Endodermal cell (in vitro differentiated cells): ENCODE results near the gene TMIGD3. TPM values are rescaled to one million over a fixed set of nuclear protein-coding genes. Genes with fewer than 3 reads are reported as not detected.

Experiments used
- DNase-seq: peaks from one replicate; pipeline ENCODE4 v3.0.0-alpha.2; 2017
- H3K27ac ChIP-seq: 2 replicates; pipeline ENCODE4 v1.5.1; 2013; ENCODE audit warnings: mild to moderate bottlenecking, low read depth, low read length, moderate library complexity
- H3K27me3 ChIP-seq: 2 replicates; pipeline ENCODE4 v1.6.1; 2013; ENCODE audit warnings: mild to moderate bottlenecking, low read length, moderate library complexity; ENCODE audit not compliant: insufficient read depth, control insufficient read depth, poor library complexity, severe bottlenecking
- H3K36me3 ChIP-seq: 2 replicates; pipeline ENCODE4 v1.7.0; 2013; ENCODE audit warnings: mild to moderate bottlenecking, low read length, moderate library complexity; ENCODE audit not compliant: control insufficient read depth, insufficient read depth
- H3K4me1 ChIP-seq: one replicate; pipeline ENCODE4 v1.7.0; 2013; ENCODE audit warnings: low read length; ENCODE audit not compliant: control insufficient read depth, insufficient read depth
- H3K4me3 ChIP-seq: 2 replicates; pipeline ENCODE4 v1.5.1; 2013; ENCODE audit warnings: mild to moderate bottlenecking, low read length, moderate library complexity
- H3K9ac ChIP-seq: 2 replicates; pipeline ENCODE4 v1.6.1; 2013; ENCODE audit warnings: mild to moderate bottlenecking, low read length, moderate library complexity; ENCODE audit not compliant: poor library complexity, severe bottlenecking; ENCODE audit errors: extremely low read depth
- H3K9me3 ChIP-seq: 2 replicates; pipeline ENCODE4 v1.6.1; 2013; ENCODE audit warnings: mild to moderate bottlenecking, low read length, moderate library complexity; ENCODE audit not compliant: control insufficient read depth
- H3K27ac Mint-ChIP-seq: 2 replicates; pipeline ENCODE4 v1.8.0; 2020; ENCODE audit warnings: mixed read lengths
- H3K27me3 Mint-ChIP-seq: 2 replicates; pipeline ENCODE4 v1.8.0; 2021; ENCODE audit warnings: mild to moderate bottlenecking, mixed read lengths; ENCODE audit not compliant: insufficient read depth
- H3K36me3 Mint-ChIP-seq: 2 replicates; pipeline ENCODE4 v1.8.0; 2020; ENCODE audit warnings: low read depth, mixed read lengths
- H3K4me1 Mint-ChIP-seq: 2 replicates; pipeline ENCODE4 v1.8.0; 2020; ENCODE audit warnings: mixed read lengths
- H3K4me3 Mint-ChIP-seq: 2 replicates; pipeline ENCODE4 v1.8.0; 2020; ENCODE audit warnings: mild to moderate bottlenecking, moderate library complexity, mixed read lengths
- H3K9me3 Mint-ChIP-seq: 2 replicates; pipeline ENCODE4 v1.8.0; 2020; ENCODE audit warnings: mild to moderate bottlenecking, mixed read lengths
- WGBS, 2 experiments: methylation state at CpG; one replicate each; pipeline versions ENCODE4 v1.1.5 to v1.1.7; 2013; ENCODE audit warnings: missing lambda C conversion rate in 2 of 2, mixed read lengths in 1 of 2; ENCODE audit not compliant: insufficient coverage in 1 of 2, insufficient read length in 1 of 2; 5-methylcytosine and 5-hydroxymethylcytosine counted together
- total RNA-seq, 2 donors: library from RNA; stranded (reverse); fragmentation: NEBNext Ultra II Directional in 1 of 2; extraction: Animal tissue kit (Norgen Biotek cat#: 25700) in 1 of 2; gene quantifications; 2 replicates in 1 of 2; 3 replicates in 1 of 2; pipeline ENCODE4 v1.2.1, GENCODE V29; 2021
- TF ChIP-seq, protein P1 (sequence below): fragments of 200-600 bp; sonication (generic); conservative IDR thresholded peaks from 2 replicates; pipeline ENCODE4 v1.5.0; 2021; ENCODE audit warnings: antibody characterized with exemption, mild to moderate bottlenecking

TMIGD3 gene
- total RNA-seq, 2 donors from 2014 or later = not detected

DNA sequence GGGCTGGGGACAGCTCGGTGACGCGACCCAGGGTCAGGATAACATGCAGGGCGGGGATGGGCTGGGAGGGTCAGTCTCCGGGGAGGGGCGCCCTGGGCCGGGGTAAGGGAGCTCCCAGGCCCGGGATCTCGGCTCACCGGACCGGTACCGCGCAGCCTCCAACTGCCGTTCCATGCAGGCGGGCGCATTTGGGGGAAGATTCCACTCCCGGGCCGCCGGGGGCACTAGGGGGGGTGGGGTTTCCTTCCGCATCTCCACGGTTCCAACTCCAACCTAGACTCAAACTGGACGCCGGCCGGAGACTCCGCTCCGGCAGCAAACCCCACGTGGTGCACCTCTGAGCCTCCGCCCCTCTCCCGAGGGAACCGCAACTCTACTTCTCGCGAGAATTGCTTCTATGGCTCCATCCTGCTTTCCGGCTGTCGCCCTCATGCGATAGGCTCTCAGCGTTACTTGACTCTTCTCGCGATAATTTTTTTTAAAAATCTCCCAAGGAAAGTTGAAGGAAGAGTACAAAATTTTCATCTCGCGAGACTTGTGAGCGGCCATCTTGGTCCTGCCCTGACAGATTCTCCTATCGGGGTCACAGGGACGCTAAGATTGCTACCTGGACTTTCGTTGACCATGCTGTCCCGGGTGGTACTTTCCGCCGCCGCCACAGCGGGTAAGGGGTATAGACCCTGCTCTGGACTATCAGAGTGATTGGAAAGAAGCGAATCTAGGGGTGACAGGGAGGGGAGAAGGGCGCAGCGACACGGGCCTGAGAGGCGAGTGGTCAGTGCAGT, 54.3 kb downstream of the TMIGD3 start, which contains the start of the genes ATP5PB and WDR77:
ATP5PB (plus strand) TSS at position 547 of the 785 bp plus-strand sequence; CDS start at position 625, 78 bp downstream.
WDR77 (minus strand) TSS at position 339 of the 785 bp plus-strand sequence; CDS start at position 252, 87 bp downstream.
- Mint-ChIP-seq H3K36me3 (peaks cover 38% of the 10 kb centered on the region), H3K27ac (peak within 1 kb of the TSS; percentile 97), H3K4me1 (peaks cover 32% of the 10 kb centered on the region), H3K27me3 (no peaks in the 10 kb centered on the region), H3K4me3 (peak within 1 kb of the TSS; percentile 99), H3K9me3 (no peaks in the 10 kb centered on the region)
- Histone ChIP-seq H3K27me3 (no peaks in the 10 kb centered on the region), H3K9ac (peak within 1 kb of the TSS; percentile 94), H3K4me3 (peak within 1 kb of the TSS; percentile 99), H3K27ac (peak within 1 kb of the TSS; percentile 65), H3K4me1 (peaks cover 2% of the 10 kb centered on the region), H3K9me3 (no peaks in the 10 kb centered on the region), H3K36me3 (peaks cover 43% of the 10 kb centered on the region)
- peak; percentile 97 for DNase-seq
- 0 to 1% methylated on average over 30 to 54 of the region's 54 CpGs for WGBS, 2 experiments
- TF ChIP-seq, protein P1, sequence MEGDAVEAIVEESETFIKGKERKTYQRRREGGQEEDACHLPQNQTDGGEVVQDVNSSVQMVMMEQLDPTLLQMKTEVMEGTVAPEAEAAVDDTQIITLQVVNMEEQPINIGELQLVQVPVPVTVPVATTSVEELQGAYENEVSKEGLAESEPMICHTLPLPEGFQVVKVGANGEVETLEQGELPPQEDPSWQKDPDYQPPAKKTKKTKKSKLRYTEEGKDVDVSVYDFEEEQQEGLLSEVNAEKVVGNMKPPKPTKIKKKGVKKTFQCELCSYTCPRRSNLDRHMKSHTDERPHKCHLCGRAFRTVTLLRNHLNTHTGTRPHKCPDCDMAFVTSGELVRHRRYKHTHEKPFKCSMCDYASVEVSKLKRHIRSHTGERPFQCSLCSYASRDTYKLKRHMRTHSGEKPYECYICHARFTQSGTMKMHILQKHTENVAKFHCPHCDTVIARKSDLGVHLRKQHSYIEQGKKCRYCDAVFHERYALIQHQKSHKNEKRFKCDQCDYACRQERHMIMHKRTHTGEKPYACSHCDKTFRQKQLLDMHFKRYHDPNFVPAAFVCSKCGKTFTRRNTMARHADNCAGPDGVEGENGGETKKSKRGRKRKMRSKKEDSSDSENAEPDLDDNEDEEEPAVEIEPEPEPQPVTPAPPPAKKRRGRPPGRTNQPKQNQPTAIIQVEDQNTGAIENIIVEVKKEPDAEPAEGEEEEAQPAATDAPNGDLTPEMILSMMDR = no peak

DNA sequence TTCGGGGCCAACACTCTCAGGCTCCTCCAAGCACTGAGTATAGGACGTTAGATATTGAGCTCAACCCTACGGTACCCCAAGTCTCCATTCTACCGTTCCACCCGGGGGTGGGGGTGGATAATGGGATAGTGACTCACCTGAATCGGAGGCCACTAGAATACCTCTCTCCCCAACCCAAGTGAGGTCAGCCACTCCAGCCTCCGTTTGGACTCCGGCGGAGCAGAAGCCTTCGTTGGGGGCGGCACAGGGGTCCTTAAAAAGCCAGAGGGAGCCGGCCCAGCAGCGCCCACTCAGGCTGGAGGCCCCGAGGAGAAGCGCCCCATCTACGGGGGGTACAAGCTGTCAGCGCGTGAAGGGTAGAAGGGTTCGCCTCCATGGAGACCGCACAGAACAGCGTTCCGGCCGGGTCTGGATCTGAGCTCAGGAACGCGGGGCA, 54.9 kb downstream of the TMIGD3 start:
- Mint-ChIP-seq H3K4me3 (peak overlapping the region; percentile 99), H3K4me1 (peaks cover 32% of the 10 kb centered on the region), H3K27ac (peak overlapping the region; percentile 97), H3K36me3 (peaks cover 39% of the 10 kb centered on the region), H3K9me3 (no peaks in the 10 kb centered on the region), H3K27me3 (no peaks in the 10 kb centered on the region)
- Histone ChIP-seq H3K9ac (peak overlapping the region; percentile 93), H3K4me1 (peaks cover 2% of the 10 kb centered on the region), H3K4me3 (peak overlapping the region; percentile 99), H3K36me3 (peaks cover 43% of the 10 kb centered on the region), H3K9me3 (no peaks in the 10 kb centered on the region), H3K27me3 (no peaks in the 10 kb centered on the region), H3K27ac (no peak overlapping the region)
- no peak for DNase-seq
- TF ChIP-seq, protein P1 = no peak
- WGBS, 2 experiments = 0 to 1% methylated on average over 7 to 21 of the region's 25 CpGs

DNA sequence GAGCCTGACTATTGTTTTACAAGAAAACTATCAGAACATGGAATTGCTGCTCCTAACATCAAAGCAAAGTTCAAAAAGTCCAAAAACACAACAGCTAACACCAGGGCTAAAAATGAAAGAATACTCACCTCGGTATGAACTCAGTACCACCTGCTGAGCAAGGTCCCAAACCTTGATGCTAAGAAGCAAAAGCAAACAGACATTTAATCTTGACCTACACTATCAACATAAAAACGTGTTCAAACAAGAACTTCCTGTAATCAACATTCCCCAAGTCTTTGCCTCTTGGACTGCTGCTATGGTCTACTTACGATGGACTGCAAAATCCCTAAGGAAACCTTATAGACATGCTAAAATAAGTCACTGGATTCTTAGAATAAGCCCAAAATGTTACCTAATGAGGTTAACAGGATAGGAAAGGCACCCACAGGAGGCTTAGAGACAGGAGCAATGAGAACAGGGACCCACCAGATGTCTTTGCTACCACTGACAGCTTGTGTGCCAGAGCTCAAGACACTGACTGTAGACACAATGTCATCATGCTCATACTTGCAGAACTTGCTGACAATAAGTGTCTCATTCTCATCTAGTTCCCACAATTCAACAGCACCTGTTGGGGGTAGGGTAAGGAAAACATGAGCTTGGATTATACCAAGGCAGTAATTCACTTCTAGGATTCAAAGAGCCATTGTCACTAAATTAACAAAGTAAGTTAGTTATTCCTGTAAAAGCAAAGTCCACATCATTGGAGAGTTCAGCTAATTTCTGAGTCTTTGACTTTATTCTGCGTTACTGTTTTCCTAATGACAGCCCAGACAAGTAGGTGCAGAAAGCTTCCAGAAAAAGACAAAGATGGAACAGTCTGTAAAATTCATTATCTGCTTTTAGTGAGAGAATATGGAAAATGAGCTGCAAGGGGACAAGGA, 56.2 kb downstream of the TMIGD3 start:
- WGBS, 2 experiments = 75 to 81% methylated on average over 4 of the region's 4 CpGs
- Mint-ChIP-seq H3K4me3 (peak overlapping the region; percentile 99), H3K27ac (peak overlapping the region; percentile 79), H3K36me3 (peaks cover 49% of the 10 kb centered on the region), H3K27me3 (no peaks in the 10 kb centered on the region), H3K9me3 (no peaks in the 10 kb centered on the region), H3K4me1 (peaks cover 32% of the 10 kb centered on the region)
- no peak overlapping the region for H3K27ac ChIP-seq
- H3K9me3 ChIP-seq = no peaks in the 10 kb centered on the region
- DNase-seq = no peak
- H3K4me3 ChIP-seq = peak overlapping the region; percentile 99
- H3K27me3 ChIP-seq = no peaks in the 10 kb centered on the region
- H3K9ac ChIP-seq = peak overlapping the region; percentile 93
- H3K4me1 ChIP-seq = peaks cover 2% of the 10 kb centered on the region
- TF ChIP-seq, protein P1 = no peak
- peaks cover 53% of the 10 kb centered on the region for H3K36me3 ChIP-seq
